LoVo (cell line): ENCODE results near the gene NR5A1.

Experiments
- DNase-seq: peaks from one replicate; pipeline ENCODE4 v3.0.0-alpha.2; 2016; ENCODE audit warnings: low spot score

NR5A1 gene

GRCh38 chr9:124514125-124514524 lies 6.9 kb upstream of the NR5A1 start:
- DNase-seq = no peak

- DNase-seq = no peak
Observed at GRCh38 chr9:124513376-124513994, 6.3 kb upstream of the NR5A1 start.

- no peak for DNase-seq
Observed at GRCh38 chr9:124512806-124513204, 5.6 kb upstream of the NR5A1 start.

GRCh38 chr9:124511891-124512805 lies 4.9 kb upstream of the NR5A1 start:
- no peak for DNase-seq

DNA sequence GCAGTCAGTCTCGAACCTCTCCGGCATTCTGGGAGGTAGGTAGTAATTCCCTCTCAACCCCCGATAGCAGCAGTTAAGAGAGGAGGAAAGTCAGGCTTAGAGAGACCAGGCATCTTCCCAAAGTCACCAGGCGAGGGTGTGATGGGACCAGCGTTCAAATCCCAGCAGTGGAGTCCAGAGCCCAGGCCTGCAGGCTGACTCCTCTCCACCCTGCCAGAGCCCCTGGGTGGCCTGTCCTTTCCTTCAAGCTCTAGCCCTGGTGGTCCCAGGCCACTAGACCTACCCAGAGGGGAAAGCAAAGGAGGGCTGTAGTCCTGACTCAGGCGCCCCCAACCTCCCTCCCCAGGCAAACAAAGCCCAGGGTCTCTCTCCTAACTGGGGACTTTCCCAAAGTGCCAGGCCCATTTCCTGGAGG lies 4.2 kb upstream of the NR5A1 start:
- DNase-seq = no peak

DNA sequence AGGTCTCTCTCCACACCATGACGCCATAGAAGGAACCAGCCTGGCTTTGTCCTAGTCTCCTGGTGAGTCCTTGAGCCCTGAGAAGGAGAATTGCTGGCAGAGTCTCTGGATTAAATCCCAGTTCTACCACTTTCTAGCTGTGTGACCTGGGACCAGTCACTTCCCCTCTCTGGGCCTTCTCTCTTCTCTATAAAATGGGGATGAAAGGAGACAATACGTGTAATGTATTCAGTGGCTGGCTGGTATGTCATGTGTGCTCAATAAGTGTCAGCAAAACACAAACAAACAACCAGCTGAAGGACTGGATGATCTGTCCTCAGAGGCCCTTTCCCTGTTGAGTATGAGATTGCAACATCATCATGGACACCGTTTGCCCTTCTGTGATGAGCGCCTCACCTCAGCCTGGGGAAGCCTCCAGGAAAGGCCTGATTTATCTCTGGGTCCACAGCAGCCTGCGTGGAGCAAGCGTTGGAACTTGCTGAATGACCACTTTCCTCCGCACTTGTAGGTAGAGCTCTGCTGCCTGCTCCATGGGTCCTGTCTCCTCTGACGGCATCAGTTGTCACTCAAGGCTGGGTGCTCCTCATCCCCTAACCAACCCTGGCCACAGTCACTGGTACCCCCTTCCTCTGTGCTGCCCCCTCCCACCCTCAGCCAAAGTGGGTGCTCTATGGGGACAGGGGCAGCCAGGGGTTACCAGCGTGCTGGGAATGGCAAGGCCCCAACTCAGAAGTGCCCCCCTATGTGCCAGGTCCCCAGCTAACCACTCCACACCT lies 3.6 kb upstream of the NR5A1 start:
- no peak for DNase-seq

DNA sequence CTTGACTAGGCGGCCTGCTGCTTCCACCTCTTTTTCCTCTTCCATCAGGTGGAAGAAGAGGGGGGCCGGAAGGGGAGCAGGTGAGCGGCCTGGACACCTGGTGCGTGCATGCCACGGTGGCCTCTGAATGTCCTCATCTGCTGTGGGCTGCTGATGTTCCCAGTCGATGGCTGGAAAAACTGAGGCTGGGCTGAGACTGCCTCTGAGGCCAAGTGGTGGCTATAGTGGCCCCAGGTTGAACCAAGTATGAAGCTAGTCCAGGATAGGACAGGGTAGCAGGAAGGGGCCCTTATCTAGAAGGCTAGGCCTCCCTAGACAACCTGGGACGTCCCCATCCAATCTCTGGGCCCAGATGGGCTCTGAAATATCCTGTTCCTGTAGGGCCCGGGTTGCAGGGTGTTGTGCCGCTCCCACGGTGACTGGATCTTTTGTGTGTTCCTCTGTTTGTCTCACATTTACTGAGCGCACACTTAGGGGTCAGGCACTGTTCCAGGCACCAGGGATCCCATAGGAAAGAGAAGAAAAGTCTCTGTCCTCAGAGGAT lies 753 bp upstream of the NR5A1 start:
- no peak for DNase-seq

- no peak for DNase-seq
Observed at GRCh38 chr9:124506433-124506832, 766 bp downstream of the NR5A1 start.

DNA sequence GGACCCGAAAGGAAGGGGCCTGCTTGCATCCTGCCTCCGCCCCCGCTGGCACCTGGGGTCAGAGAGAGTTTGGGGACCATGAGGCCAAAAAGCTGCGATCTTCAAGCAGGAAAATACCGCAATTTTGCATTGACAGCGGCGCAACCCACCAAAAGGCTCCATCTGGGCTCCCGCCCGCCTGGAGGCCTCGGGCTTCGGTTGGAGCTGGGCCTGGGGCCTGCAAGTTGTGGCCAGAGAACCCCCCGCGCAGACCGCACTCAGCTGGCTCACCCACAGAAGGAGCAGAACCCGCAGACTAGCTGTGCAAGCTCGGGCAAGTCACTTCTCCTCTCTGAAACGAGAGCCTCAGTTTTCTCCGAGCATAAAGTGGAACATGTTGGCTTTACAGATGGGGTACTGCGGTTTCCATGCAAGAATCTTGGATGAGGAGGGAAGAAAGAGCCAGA lies 1.3 kb downstream of the NR5A1 start:
- DNase-seq = no peak

DNA sequence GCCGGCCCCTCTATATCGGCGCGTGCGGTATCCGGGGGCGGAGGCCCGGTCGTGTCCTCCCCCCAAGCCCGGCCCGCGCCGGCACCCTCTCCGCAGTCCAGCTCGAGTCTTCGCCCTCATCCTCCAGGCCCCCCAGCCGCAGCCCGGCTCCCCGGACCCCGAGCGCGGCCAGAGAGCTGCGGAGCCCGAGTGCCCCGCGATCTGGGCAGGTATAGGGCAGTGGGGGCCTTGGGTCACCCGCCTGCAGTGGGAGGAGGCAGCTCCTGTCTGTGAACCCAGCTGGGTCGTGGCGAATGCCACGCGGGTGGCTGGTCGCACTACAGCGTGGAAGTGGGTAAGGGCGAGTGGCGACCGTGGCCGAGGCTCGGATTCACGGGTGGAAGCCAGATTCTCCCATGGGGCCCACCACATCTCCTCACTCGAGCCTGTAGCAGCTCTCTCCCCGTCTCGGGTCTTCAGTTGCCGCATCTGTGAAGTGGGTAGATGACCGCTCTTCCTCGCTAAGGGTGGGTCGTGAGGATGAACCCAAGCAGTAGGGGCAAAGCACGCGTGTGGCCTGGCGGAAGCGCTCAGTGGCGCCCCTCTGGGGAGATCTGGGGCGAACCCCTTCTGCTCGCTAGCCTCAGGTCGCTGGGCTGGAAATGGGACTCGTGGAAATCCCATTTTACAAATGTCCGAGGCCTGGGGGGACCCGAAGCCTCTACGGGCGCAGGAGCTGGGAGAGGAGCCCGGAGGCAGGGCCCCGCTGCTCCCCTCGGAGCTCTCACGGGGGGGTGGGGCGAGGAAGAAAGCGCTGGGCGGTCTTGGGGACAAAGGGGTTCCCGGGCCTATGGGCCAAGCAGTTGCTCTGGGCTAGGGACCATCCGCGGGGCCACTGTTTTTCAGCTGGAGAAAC lies 1.9 kb downstream of the NR5A1 start:
- no peak for DNase-seq

DNA sequence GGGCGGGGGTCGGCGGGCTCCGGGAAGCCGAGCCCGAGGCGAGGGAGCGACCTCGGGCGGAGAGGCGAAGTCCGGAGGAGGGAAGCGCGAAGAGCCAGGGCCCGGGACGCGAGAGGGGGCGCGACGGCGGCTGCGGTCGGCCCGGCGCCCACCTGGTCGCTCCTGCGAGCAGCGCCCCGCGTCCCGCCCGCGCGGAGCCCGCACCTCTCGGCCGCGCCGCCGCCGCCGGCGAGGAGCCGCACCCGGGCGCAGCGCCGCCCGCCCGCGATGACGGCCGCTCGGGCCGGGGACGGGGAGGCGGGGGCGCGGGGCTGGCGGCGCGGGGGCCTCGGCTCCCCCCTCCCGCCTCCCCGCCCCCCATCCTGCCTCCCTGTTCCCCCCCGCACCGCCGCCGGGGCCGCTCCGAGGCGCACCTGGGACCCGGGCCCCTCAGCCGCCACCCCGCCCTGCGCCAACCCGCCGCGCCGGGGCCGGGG lies 2.6 kb downstream of the NR5A1 start:
- no peak for DNase-seq

DNA sequence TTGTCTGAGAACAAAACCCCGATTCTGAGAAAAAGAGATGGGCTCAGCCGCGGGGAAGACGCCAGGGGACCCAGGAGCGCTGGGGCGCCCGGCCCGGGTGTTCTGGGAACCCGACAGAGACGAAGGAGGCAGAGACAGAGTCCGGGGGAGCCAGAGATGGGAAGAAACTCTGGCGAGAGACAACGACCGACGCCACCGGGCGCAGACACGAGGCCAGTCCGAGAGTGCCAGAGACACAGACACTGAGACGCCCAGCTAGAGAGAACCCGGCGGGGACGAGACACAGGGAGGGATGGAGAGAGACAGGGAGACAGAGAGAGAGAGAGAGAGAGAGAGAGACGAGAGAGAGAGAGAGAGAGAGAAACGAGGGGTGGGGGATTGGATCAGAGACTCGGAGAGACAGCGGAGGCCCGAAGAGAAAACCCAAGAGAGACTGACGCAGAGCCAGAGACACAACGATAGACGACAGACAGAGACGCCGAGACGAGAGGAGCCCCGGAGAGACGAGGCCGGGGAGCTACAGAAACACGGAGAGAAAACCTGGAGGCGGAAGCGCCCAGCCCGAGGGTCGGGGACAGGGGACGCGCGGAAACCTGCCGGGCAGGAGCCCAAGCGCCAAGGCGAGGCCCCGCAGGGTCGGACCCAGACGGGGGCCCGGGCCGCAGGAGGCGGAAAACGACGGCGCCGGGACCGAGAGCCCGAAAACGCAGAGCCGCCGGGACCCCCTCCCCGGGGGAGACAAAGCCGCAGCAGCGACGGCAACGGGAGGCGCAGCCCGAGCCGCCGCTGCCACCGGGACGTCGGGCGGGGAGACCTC lies 3.3 kb downstream of the NR5A1 start:
- DNase-seq = no peak

DNA sequence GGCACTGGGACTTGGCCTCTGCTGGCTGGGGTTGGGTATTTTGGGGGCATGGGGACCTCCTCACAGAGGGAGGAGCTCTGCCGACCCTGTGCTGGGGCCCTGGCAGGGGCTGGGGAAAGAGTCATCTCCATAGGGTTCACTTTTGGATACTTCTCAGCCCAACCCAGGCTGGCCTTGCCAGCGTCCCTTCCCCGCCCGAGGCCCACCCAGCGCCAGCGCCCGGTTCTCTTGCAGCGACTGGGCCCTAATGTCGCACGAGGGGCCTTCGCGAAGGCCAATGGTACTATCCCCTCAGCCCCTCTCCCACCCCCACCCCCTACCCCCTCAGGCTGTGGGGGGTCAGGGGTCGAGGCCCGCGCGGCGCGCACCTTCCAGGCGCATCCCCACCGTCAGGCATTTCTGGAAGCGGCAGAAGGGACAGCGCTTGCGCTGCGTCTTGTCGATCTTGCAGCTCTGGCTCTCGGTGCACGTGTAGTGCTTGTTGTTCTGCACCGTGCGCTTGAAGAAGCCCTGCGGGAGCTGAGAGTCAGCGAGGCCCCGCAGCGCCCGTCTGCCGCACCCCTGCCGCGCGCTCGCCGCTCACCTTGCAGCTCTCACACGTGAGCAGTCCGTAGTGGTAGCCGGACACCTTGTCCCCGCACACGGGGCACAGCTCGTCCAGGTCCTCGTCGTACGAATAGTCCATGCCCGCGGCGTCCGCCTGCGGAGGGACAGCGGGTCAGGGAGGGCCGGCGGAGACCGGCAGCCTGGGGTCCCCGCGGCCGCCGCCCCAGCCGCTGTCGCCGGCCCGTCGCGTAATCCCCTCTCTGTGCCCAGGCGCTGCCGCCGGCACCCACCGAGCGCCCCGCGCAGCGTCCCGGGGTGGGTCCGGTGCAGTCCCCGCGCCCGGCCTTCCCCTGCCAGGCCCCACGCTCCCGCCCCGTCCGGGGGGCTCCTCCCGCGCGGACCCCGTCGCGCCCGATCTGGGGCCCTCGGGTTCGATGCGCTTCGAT lies 4.2 kb downstream of the NR5A1 start:
- no peak for DNase-seq

GRCh38 chr9:124501771-124502320 lies 5.4 kb downstream of the NR5A1 start:
- DNase-seq = no peak

- DNase-seq = no peak
Observed at GRCh38 chr9:124500796-124501611, 6.2 kb downstream of the NR5A1 start.

DNA sequence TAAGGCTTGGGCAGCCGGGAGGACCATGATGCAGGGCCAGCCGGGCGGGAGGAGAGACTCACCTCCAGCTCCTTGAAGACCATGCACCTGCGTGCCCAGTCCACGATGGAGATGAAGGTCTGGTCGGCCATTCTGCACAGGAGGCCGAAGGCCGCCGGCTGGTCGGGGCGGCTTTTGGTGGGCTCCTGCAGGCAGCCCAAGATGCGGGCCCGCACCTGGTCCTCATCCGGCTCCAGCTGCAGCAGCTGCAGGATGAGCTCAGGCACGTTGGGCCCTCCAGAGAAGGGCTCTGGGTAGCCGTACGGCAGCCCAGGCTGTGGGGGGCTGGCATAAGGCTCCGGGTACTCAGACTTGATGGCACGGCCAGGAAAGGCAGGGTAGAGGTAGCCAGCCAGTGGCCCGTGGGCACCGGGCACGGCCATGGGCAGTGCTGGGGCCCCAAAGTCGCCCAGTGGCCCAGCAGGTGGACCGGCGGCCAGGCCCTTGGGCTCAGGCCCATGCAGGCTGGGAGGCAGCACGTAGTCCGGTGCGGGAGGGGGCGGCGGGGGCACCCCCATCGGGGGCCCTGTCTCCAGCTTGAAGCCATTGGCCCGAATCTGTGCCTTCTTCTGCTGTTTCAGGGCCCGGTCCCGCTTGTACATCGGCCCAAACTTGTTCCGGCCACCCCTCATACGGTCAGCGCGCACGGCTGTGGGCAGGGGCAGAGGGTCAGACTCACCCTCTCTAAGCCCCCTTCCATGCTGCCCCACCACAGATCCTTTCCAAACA lies 7.0 kb downstream of the NR5A1 start:
- no peak for DNase-seq

- no peak for DNase-seq
Observed at GRCh38 chr9:124499216-124499615, 8.0 kb downstream of the NR5A1 start.
